NB4 (cell line): ENCODE data around the gene FOXB1.

Experiments used
- CTCF ChIP-seq: IDR thresholded peaks from one replicate; pipeline ENCODE4 v1.5.1; 2012; ENCODE audit warnings: low read depth, low read length
- MAX ChIP-seq: IDR thresholded peaks from 2 replicates; pipeline ENCODE4 v1.6.1; 2011; ENCODE audit warnings: low read depth, low read length
- POLR2A ChIP-seq: IDR thresholded peaks from 2 replicates; pipeline ENCODE4 v1.6.1; 2011; ENCODE audit warnings: mild to moderate bottlenecking; ENCODE audit not compliant: insufficient read length; ENCODE audit errors: extremely low read depth

GRCh38 chr15:60009980-60010732, 6.0 kb downstream of the FOXB1 start:
- no peak for TF ChIP-seq CTCF
- TF ChIP-seq POLR2A = no peak
- no peak for TF ChIP-seq MAX
